ENCODE data around the gene CAMTA1.

DNA sequence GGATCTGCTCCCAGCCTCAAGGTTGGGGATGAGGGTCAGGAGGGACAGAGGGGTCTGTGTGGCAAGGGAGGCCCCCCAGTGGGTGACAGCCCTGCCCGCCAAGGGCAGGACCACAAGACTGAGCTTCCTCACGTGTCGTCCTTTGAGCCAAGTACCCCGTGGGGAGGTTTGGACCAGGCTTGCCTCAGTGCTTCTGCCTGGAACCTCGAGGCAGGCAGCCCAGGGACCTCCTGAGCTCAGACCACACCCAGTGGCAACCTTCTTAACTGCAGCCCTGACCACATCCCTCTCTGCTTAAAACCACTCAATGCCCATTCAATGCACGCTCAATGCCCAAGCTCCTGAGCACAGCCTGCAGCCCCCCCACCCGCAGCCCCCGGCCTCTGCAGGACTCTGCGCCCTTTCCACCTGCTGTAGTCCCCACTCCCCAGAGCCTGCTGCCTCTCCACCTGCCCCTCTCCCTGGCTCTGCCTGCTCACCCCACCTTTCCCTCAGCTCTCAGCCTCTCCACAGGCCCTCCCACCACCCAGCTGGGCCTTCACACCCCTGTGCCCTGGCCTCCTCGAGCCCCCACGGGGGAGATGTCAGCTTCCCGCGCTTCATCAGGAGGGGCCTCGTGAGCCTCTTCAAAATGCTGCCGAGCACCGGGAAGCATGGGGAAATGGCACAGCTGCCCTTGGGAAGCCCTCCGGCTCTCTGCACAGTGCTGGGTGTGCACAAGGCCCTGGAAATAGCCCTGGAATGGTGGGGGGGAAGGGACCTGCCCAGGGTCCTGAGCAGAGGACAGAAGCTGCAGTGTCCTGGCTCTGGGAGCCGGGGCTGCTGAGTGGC lies 856.5 kb downstream of the CAMTA1 start:
- TF ChIP-seq ZNF37A (tag by site-specific recombination; IDR thresholded peaks at IDR 0.05) (no peak), CTCF (tag by site-specific recombination; IDR thresholded peaks at IDR 0.05) (no peak), ZNF366 (tag by site-specific recombination; conservative IDR thresholded peaks at IDR 0.05) (no peak), REST (tag by site-specific recombination; IDR thresholded peaks at IDR 0.05) (peak; percentile 27; the same call in 1 of the 2 replicates), ZNF140 (tag by site-specific recombination; IDR thresholded peaks at IDR 0.05) (no peak), ZBTB7A (tag by site-specific recombination; IDR thresholded peaks at IDR 0.05; ENCODE audit: low read depth) (no peak), ZNF510 (tag by site-specific recombination; IDR thresholded peaks at IDR 0.05; ENCODE audit: insufficient replicate concordance) (no peak), ZNF558 (tag by site-specific recombination; IDR thresholded peaks at IDR 0.05) (no peak), MYNN (tag by site-specific recombination; IDR thresholded peaks at IDR 0.05; ENCODE audit: borderline replicate concordance) (no peak), ZNF670 (tag by site-specific recombination; IDR thresholded peaks at IDR 0.05; ENCODE audit: low read depth) (no peak), ZNF530 (tag by site-specific recombination; IDR thresholded peaks at IDR 0.05; ENCODE audit: low read depth) (no peak), ZBTB11 (tag by site-specific recombination; conservative IDR thresholded peaks at IDR 0.05; ENCODE audit: low read depth) (no peak), ZNF175 (tag by site-specific recombination; IDR thresholded peaks at IDR 0.05) (no peak)
- TF ChIP-seq, protein P1, sequence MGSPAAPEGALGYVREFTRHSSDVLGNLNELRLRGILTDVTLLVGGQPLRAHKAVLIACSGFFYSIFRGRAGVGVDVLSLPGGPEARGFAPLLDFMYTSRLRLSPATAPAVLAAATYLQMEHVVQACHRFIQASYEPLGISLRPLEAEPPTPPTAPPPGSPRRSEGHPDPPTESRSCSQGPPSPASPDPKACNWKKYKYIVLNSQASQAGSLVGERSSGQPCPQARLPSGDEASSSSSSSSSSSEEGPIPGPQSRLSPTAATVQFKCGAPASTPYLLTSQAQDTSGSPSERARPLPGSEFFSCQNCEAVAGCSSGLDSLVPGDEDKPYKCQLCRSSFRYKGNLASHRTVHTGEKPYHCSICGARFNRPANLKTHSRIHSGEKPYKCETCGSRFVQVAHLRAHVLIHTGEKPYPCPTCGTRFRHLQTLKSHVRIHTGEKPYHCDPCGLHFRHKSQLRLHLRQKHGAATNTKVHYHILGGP (tag by site-specific recombination; IDR thresholded peaks at IDR 0.05) = no peak

Measured in HEK293 (cell line).